Endodermal cell (in vitro differentiated cells): ENCODE data around the gene RGS7. TPM values are rescaled to one million over a fixed set of nuclear protein-coding genes. Genes with fewer than 3 reads are reported as not detected.

Experiments
- DNase-seq: peaks from one replicate; pipeline ENCODE4 v3.0.0-alpha.2; 2017
- H3K27ac ChIP-seq: 2 replicates; pipeline ENCODE4 v1.5.1; 2013; ENCODE audit warnings: mild to moderate bottlenecking, low read depth, low read length, moderate library complexity
- H3K27me3 ChIP-seq: 2 replicates; pipeline ENCODE4 v1.6.1; 2013; ENCODE audit warnings: mild to moderate bottlenecking, low read length, moderate library complexity; ENCODE audit not compliant: insufficient read depth, control insufficient read depth, poor library complexity, severe bottlenecking
- H3K36me3 ChIP-seq: 2 replicates; pipeline ENCODE4 v1.7.0; 2013; ENCODE audit warnings: mild to moderate bottlenecking, low read length, moderate library complexity; ENCODE audit not compliant: control insufficient read depth, insufficient read depth
- H3K4me1 ChIP-seq: one replicate; pipeline ENCODE4 v1.7.0; 2013; ENCODE audit warnings: low read length; ENCODE audit not compliant: control insufficient read depth, insufficient read depth
- H3K4me3 ChIP-seq: 2 replicates; pipeline ENCODE4 v1.5.1; 2013; ENCODE audit warnings: mild to moderate bottlenecking, low read length, moderate library complexity
- H3K9ac ChIP-seq: 2 replicates; pipeline ENCODE4 v1.6.1; 2013; ENCODE audit warnings: mild to moderate bottlenecking, low read length, moderate library complexity; ENCODE audit not compliant: poor library complexity, severe bottlenecking; ENCODE audit errors: extremely low read depth
- H3K9me3 ChIP-seq: 2 replicates; pipeline ENCODE4 v1.6.1; 2013; ENCODE audit warnings: mild to moderate bottlenecking, low read length, moderate library complexity; ENCODE audit not compliant: control insufficient read depth
- H3K27ac Mint-ChIP-seq: 2 replicates; pipeline ENCODE4 v1.8.0; 2020; ENCODE audit warnings: mixed read lengths
- H3K27me3 Mint-ChIP-seq: 2 replicates; pipeline ENCODE4 v1.8.0; 2021; ENCODE audit warnings: mild to moderate bottlenecking, mixed read lengths; ENCODE audit not compliant: insufficient read depth
- H3K36me3 Mint-ChIP-seq: 2 replicates; pipeline ENCODE4 v1.8.0; 2020; ENCODE audit warnings: low read depth, mixed read lengths
- H3K4me1 Mint-ChIP-seq: 2 replicates; pipeline ENCODE4 v1.8.0; 2020; ENCODE audit warnings: mixed read lengths
- H3K4me3 Mint-ChIP-seq: 2 replicates; pipeline ENCODE4 v1.8.0; 2020; ENCODE audit warnings: mild to moderate bottlenecking, moderate library complexity, mixed read lengths
- H3K9me3 Mint-ChIP-seq: 2 replicates; pipeline ENCODE4 v1.8.0; 2020; ENCODE audit warnings: mild to moderate bottlenecking, mixed read lengths
- CTCF ChIP-seq: fragments of 200-600 bp; sonication (generic); conservative IDR thresholded peaks from 2 replicates; pipeline ENCODE4 v1.5.0; 2021; ENCODE audit warnings: antibody characterized with exemption, mild to moderate bottlenecking
- WGBS, 2 experiments: methylation state at CpG; one replicate each; pipeline versions ENCODE4 v1.1.5 to v1.1.7; 2013; ENCODE audit warnings: missing lambda C conversion rate in 2 of 2, mixed read lengths in 1 of 2; ENCODE audit not compliant: insufficient coverage in 1 of 2, insufficient read length in 1 of 2; 5-methylcytosine and 5-hydroxymethylcytosine counted together
- total RNA-seq, 2 donors: library from RNA; stranded (reverse); fragmentation: NEBNext Ultra II Directional in 1 of 2; extraction: Animal tissue kit (Norgen Biotek cat#: 25700) in 1 of 2; gene quantifications; 2 replicates in 1 of 2; 3 replicates in 1 of 2; pipeline ENCODE4 v1.2.1, GENCODE V29; 2021

The RGS7 gene
- total RNA-seq, 2 donors from 2014 or later, result 1.0 to 1.1 TPM

GRCh38 chr1:241323514-241324195, 33.4 kb downstream of the RGS7 start:
- 3 to 45% methylated on average over 5 to 8 of the region's 9 CpGs for WGBS, 2 experiments
- Histone ChIP-seq H3K4me1 (no peaks in the 10 kb centered on the region), H3K36me3 (no peaks in the 10 kb centered on the region), H3K27ac (no peak overlapping the region), H3K4me3 (no peak overlapping the region), H3K9me3 (no peaks in the 10 kb centered on the region), H3K9ac (no peak overlapping the region), H3K27me3 (no peaks in the 10 kb centered on the region)
- no peaks in the 10 kb centered on the region for H3K9me3 Mint-ChIP-seq
- H3K27ac Mint-ChIP-seq, result no peak overlapping the region
- H3K36me3 Mint-ChIP-seq, result no peaks in the 10 kb centered on the region
- H3K27me3 Mint-ChIP-seq, result no peaks in the 10 kb centered on the region
- no peaks in the 10 kb centered on the region for H3K4me1 Mint-ChIP-seq
- no peak for TF ChIP-seq CTCF
- peak; percentile 91 for DNase-seq
- no peak overlapping the region for H3K4me3 Mint-ChIP-seq

- no peaks in the 10 kb centered on the region for H3K27me3 Mint-ChIP-seq
- no peak overlapping the region for H3K4me3 ChIP-seq
- WGBS, 2 experiments, result 89 to 100% methylated on average over 2 of the region's 2 CpGs
- H3K4me1 Mint-ChIP-seq, result no peaks in the 10 kb centered on the region
- no peaks in the 10 kb centered on the region for H3K36me3 Mint-ChIP-seq
- no peak overlapping the region for H3K4me3 Mint-ChIP-seq
- no peaks in the 10 kb centered on the region for H3K27me3 ChIP-seq
- no peak for TF ChIP-seq CTCF
- no peak overlapping the region for H3K27ac ChIP-seq
- H3K36me3 ChIP-seq, result no peaks in the 10 kb centered on the region
- no peaks in the 10 kb centered on the region for H3K9me3 ChIP-seq
- no peak overlapping the region for H3K9ac ChIP-seq
- H3K4me1 ChIP-seq, result no peaks in the 10 kb centered on the region
- no peak for DNase-seq
- H3K27ac Mint-ChIP-seq, result no peak overlapping the region
- no peaks in the 10 kb centered on the region for H3K9me3 Mint-ChIP-seq
These were observed 39.3 kb downstream of the RGS7 start for GRCh38 chr1:241317676-241318075.

GRCh38 chr1:241316372-241316771, 40.6 kb downstream of the RGS7 start:
- Histone ChIP-seq H3K27me3 (no peaks in the 10 kb centered on the region), H3K27ac (no peak overlapping the region), H3K4me3 (no peak overlapping the region), H3K36me3 (no peaks in the 10 kb centered on the region), H3K4me1 (no peaks in the 10 kb centered on the region), H3K9me3 (no peaks in the 10 kb centered on the region), H3K9ac (no peak overlapping the region)
- Mint-ChIP-seq H3K27me3 (no peaks in the 10 kb centered on the region), H3K27ac (no peak overlapping the region), H3K9me3 (no peaks in the 10 kb centered on the region), H3K4me1 (no peaks in the 10 kb centered on the region), H3K36me3 (no peaks in the 10 kb centered on the region), H3K4me3 (no peak overlapping the region)
- TF ChIP-seq CTCF, result no peak
- WGBS, 2 experiments, result 85 to 100% methylated on average over 1 to 3 of the region's 3 CpGs
- no peak for DNase-seq
